ENCODE data around the gene NDOR1. TPM values are rescaled to one million over a fixed set of nuclear protein-coding genes. Genes with fewer than 3 reads are reported as not detected.

Gene NDOR1
- total and polyA plus RNA-seq, 2 of the 8 experiments (the other 6 are each of a cell fraction or from before 2014, with no cell fraction given), result 25.7 to 32.3 TPM

DNA sequence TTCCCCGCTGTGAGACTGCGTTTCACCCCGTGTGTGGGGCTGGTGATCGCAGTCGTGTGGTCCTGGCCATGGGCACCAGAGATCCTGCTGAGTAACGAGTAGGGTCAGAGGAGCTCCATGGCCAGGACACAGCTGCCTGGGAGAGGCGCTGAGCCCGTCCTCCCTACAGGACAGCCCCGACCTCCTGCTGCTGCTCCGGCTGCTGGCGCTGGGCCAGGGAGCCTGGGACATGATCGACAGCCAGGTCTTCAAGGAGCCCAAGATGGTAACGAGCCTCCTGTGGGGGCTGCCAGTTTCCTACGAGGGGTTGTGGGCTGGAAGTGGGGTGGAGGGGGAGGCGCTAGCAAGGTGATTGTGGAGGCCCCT is 60.6 kb downstream of the NDOR1 start (continued):
- TF ChIP-seq, protein P1, sequence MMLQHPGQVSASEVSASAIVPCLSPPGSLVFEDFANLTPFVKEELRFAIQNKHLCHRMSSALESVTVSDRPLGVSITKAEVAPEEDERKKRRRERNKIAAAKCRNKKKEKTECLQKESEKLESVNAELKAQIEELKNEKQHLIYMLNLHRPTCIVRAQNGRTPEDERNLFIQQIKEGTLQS (IDR thresholded peaks at IDR 0.05; ENCODE audit: insufficient read depth, low read depth, low read length), result no peak
- TF ChIP-seq TAF7 (optimal IDR thresholded peaks at IDR 0.05; ENCODE audit: borderline replicate concordance, low read depth, low read length), result no peak

Small RNA genes within 50 kb of the gene (microRNA-seq; reads per million reads assigned to microRNA genes)
- 0 reads per million in 2 experiments for gene MIR3621 (ENCODE audit: borderline microRNAs expressed in 2 of 2, borderline number of aligned reads in 2 of 2, borderline replicate concordance in 1 of 2)

Small RNA genes within 50 kb of the gene (small RNA-seq; reads per million reads assigned to genes)
- not detected for gene MIR3621 (ENCODE audit: insufficient read depth)

Other genes starting within 250 kb of the NDOR1 start
Only the 30 nearest of the 31 such genes appear.
- gene PTGDS, start 228.2 kb upstream of the NDOR1 start, total RNA-seq (2021; fragmentation: NEBNext Ultra II Directional; extraction: Animal tissue kit (Norgen Biotek cat#: 25700)), result 2.2 and 2.3 TPM in 2 replicates
- 1.7 and 2.5 TPM in 2 replicates for gene PTGDS, start 228.2 kb upstream of the NDOR1 start, polyA plus RNA-seq (2011; rRNA removed)
- 0.15 TPM in 1 of 2 replicates, not detected in the other for gene LCNL1, start 222.7 kb upstream of the NDOR1 start, total RNA-seq (2021; fragmentation: NEBNext Ultra II Directional; extraction: Animal tissue kit (Norgen Biotek cat#: 25700))
- gene LCNL1, start 222.7 kb upstream of the NDOR1 start, polyA plus RNA-seq (2011; rRNA removed), result 0.11 and 0.35 TPM in 2 replicates
- gene PAXX, start 213.3 kb upstream of the NDOR1 start, total RNA-seq (2021; fragmentation: NEBNext Ultra II Directional; extraction: Animal tissue kit (Norgen Biotek cat#: 25700)), result 40.8 and 43.4 TPM in 2 replicates
- gene PAXX, start 213.3 kb upstream of the NDOR1 start, polyA plus RNA-seq (2011; rRNA removed), result 45.9 and 56.8 TPM in 2 replicates
- gene CLIC3, start 209.1 kb upstream of the NDOR1 start, total RNA-seq (2021; fragmentation: NEBNext Ultra II Directional; extraction: Animal tissue kit (Norgen Biotek cat#: 25700)), result not detected in 2 replicates
- gene CLIC3, start 209.1 kb upstream of the NDOR1 start, polyA plus RNA-seq (2011; rRNA removed), result 0.12 and 0.33 TPM in 2 replicates
- 12.5 and 15.2 TPM in 2 replicates for gene ABCA2, start 177.5 kb upstream of the NDOR1 start, total RNA-seq (2021; fragmentation: NEBNext Ultra II Directional; extraction: Animal tissue kit (Norgen Biotek cat#: 25700))
- 14.3 and 21.9 TPM in 2 replicates for gene ABCA2, start 177.5 kb upstream of the NDOR1 start, polyA plus RNA-seq (2011; rRNA removed)
- gene FUT7, start 173.6 kb upstream of the NDOR1 start, total RNA-seq (2021; fragmentation: NEBNext Ultra II Directional; extraction: Animal tissue kit (Norgen Biotek cat#: 25700)), result not detected in 2 replicates
- not detected in 2 replicates for gene FUT7, start 173.6 kb upstream of the NDOR1 start, polyA plus RNA-seq (2011; rRNA removed)
- gene NPDC1, start 159.5 kb upstream of the NDOR1 start, total RNA-seq (2021; fragmentation: NEBNext Ultra II Directional; extraction: Animal tissue kit (Norgen Biotek cat#: 25700)), result 41.9 and 44.1 TPM in 2 replicates
- gene NPDC1, start 159.5 kb upstream of the NDOR1 start, polyA plus RNA-seq (2011; rRNA removed), result 26.2 and 43.6 TPM in 2 replicates
- 3.2 and 3.8 TPM in 2 replicates for gene ENTPD2, start 151.6 kb upstream of the NDOR1 start, total RNA-seq (2021; fragmentation: NEBNext Ultra II Directional; extraction: Animal tissue kit (Norgen Biotek cat#: 25700))
- 0.65 and 1.9 TPM in 2 replicates for gene ENTPD2, start 151.6 kb upstream of the NDOR1 start, polyA plus RNA-seq (2011; rRNA removed)
- gene SAPCD2, start 135.1 kb upstream of the NDOR1 start, total RNA-seq (2021; fragmentation: NEBNext Ultra II Directional; extraction: Animal tissue kit (Norgen Biotek cat#: 25700)), result 30.3 and 32.1 TPM in 2 replicates
- 12.7 and 17.3 TPM in 2 replicates for gene SAPCD2, start 135.1 kb upstream of the NDOR1 start, polyA plus RNA-seq (2011; rRNA removed)
- 5.4 and 5.5 TPM in 2 replicates for gene UAP1L1, start 128.2 kb upstream of the NDOR1 start, total RNA-seq (2021; fragmentation: NEBNext Ultra II Directional; extraction: Animal tissue kit (Norgen Biotek cat#: 25700))
- 2.0 and 3.5 TPM in 2 replicates for gene UAP1L1, start 128.2 kb upstream of the NDOR1 start, polyA plus RNA-seq (2011; rRNA removed)
- gene MAN1B1, start 118.7 kb upstream of the NDOR1 start, total RNA-seq (2021; fragmentation: NEBNext Ultra II Directional; extraction: Animal tissue kit (Norgen Biotek cat#: 25700)), result 35.1 and 36.3 TPM in 2 replicates
- gene MAN1B1, start 118.7 kb upstream of the NDOR1 start, polyA plus RNA-seq (2011; rRNA removed), result 33.7 and 36.5 TPM in 2 replicates
- 21.2 and 21.5 TPM in 2 replicates for gene DPP7, start 91.0 kb upstream of the NDOR1 start, total RNA-seq (2021; fragmentation: NEBNext Ultra II Directional; extraction: Animal tissue kit (Norgen Biotek cat#: 25700))
- gene DPP7, start 91.0 kb upstream of the NDOR1 start, polyA plus RNA-seq (2011; rRNA removed), result 26.8 and 34.7 TPM in 2 replicates
- gene GRIN1, start 66.5 kb upstream of the NDOR1 start, total RNA-seq (2021; fragmentation: NEBNext Ultra II Directional; extraction: Animal tissue kit (Norgen Biotek cat#: 25700)), result 2.1 TPM in 2 replicates
- gene GRIN1, start 66.5 kb upstream of the NDOR1 start, polyA plus RNA-seq (2011; rRNA removed), result 0.48 and 1.3 TPM in 2 replicates
- gene LRRC26, start 35.6 kb upstream of the NDOR1 start, total RNA-seq (2021; fragmentation: NEBNext Ultra II Directional; extraction: Animal tissue kit (Norgen Biotek cat#: 25700)), result 0.34 and 0.36 TPM in 2 replicates
- gene LRRC26, start 35.6 kb upstream of the NDOR1 start, polyA plus RNA-seq (2011; rRNA removed), result 0.85 and 1.0 TPM in 2 replicates
- not detected in 2 replicates for gene TMEM210, start 33.6 kb upstream of the NDOR1 start, total RNA-seq (2021; fragmentation: NEBNext Ultra II Directional; extraction: Animal tissue kit (Norgen Biotek cat#: 25700))
- not detected in 2 replicates for gene TMEM210, start 33.6 kb upstream of the NDOR1 start, polyA plus RNA-seq (2011; rRNA removed)
- gene ANAPC2, start 17.1 kb upstream of the NDOR1 start, total RNA-seq (2021; fragmentation: NEBNext Ultra II Directional; extraction: Animal tissue kit (Norgen Biotek cat#: 25700)), result 37.7 and 41.9 TPM in 2 replicates
- 30.2 and 44.3 TPM in 2 replicates for gene ANAPC2, start 17.1 kb upstream of the NDOR1 start, polyA plus RNA-seq (2011; rRNA removed)
- 87.3 and 91.3 TPM in 2 replicates for gene SSNA1, start 17.0 kb upstream of the NDOR1 start, total RNA-seq (2021; fragmentation: NEBNext Ultra II Directional; extraction: Animal tissue kit (Norgen Biotek cat#: 25700))
- 157 and 182 TPM in 2 replicates for gene SSNA1, start 17.0 kb upstream of the NDOR1 start, polyA plus RNA-seq (2011; rRNA removed)
- gene TPRN, start 5.0 kb upstream of the NDOR1 start, total RNA-seq (2021; fragmentation: NEBNext Ultra II Directional; extraction: Animal tissue kit (Norgen Biotek cat#: 25700)), result 23.2 and 27.2 TPM in 2 replicates
- 9.7 and 14.9 TPM in 2 replicates for gene TPRN, start 5.0 kb upstream of the NDOR1 start, polyA plus RNA-seq (2011; rRNA removed)
- gene TMEM203, start 52 bp upstream of the NDOR1 start, total RNA-seq (2021; fragmentation: NEBNext Ultra II Directional; extraction: Animal tissue kit (Norgen Biotek cat#: 25700)), result 44.1 and 44.2 TPM in 2 replicates
- gene TMEM203, start 52 bp upstream of the NDOR1 start, polyA plus RNA-seq (2011; rRNA removed), result 57.1 and 67.1 TPM in 2 replicates
- gene RNF208, start 16.5 kb downstream of the NDOR1 start, total RNA-seq (2021; fragmentation: NEBNext Ultra II Directional; extraction: Animal tissue kit (Norgen Biotek cat#: 25700)), result 7.7 and 8.9 TPM in 2 replicates
- gene RNF208, start 16.5 kb downstream of the NDOR1 start, polyA plus RNA-seq (2011; rRNA removed), result 2.7 and 4.8 TPM in 2 replicates
- 1.0 and 1.6 TPM in 2 replicates for gene CYSRT1, start 19.5 kb downstream of the NDOR1 start, total RNA-seq (2021; fragmentation: NEBNext Ultra II Directional; extraction: Animal tissue kit (Norgen Biotek cat#: 25700))
- 6.5 and 7.6 TPM in 2 replicates for gene CYSRT1, start 19.5 kb downstream of the NDOR1 start, polyA plus RNA-seq (2011; rRNA removed)
- 0.17 TPM in 1 of 2 replicates, not detected in the other for gene RNF224, start 21.8 kb downstream of the NDOR1 start, total RNA-seq (2021; fragmentation: NEBNext Ultra II Directional; extraction: Animal tissue kit (Norgen Biotek cat#: 25700))
- gene RNF224, start 21.8 kb downstream of the NDOR1 start, polyA plus RNA-seq (2011; rRNA removed), result 0.24 and 0.25 TPM in 2 replicates
- not detected in 2 replicates for gene SLC34A3, start 25.2 kb downstream of the NDOR1 start, total RNA-seq (2021; fragmentation: NEBNext Ultra II Directional; extraction: Animal tissue kit (Norgen Biotek cat#: 25700))
- gene SLC34A3, start 25.2 kb downstream of the NDOR1 start, polyA plus RNA-seq (2011; rRNA removed), result 0.06 and 0.08 TPM in 2 replicates
- gene TUBB4B, start 35.6 kb downstream of the NDOR1 start, total RNA-seq (2021; fragmentation: NEBNext Ultra II Directional; extraction: Animal tissue kit (Norgen Biotek cat#: 25700)), result 307 and 311 TPM in 2 replicates
- 280 and 342 TPM in 2 replicates for gene TUBB4B, start 35.6 kb downstream of the NDOR1 start, polyA plus RNA-seq (2011; rRNA removed)
- gene STPG3, start 45.6 kb downstream of the NDOR1 start, total RNA-seq (2021; fragmentation: NEBNext Ultra II Directional; extraction: Animal tissue kit (Norgen Biotek cat#: 25700)), result not detected in 2 replicates
- gene STPG3, start 45.6 kb downstream of the NDOR1 start, polyA plus RNA-seq (2011; rRNA removed), result 0.14 TPM in 1 of 2 replicates, not detected in the other
- gene NELFB, start 49.6 kb downstream of the NDOR1 start, total RNA-seq (2021; fragmentation: NEBNext Ultra II Directional; extraction: Animal tissue kit (Norgen Biotek cat#: 25700)), result 70.8 and 78.0 TPM in 2 replicates
- gene NELFB, start 49.6 kb downstream of the NDOR1 start, polyA plus RNA-seq (2011; rRNA removed), result 57.6 and 86.5 TPM in 2 replicates
- 9.2 and 9.3 TPM in 2 replicates for gene TOR4A, start 72.0 kb downstream of the NDOR1 start, total RNA-seq (2021; fragmentation: NEBNext Ultra II Directional; extraction: Animal tissue kit (Norgen Biotek cat#: 25700))
- gene TOR4A, start 72.0 kb downstream of the NDOR1 start, polyA plus RNA-seq (2011; rRNA removed), result 8.4 and 11.4 TPM in 2 replicates
- gene NRARP, start 96.6 kb downstream of the NDOR1 start, total RNA-seq (2021; fragmentation: NEBNext Ultra II Directional; extraction: Animal tissue kit (Norgen Biotek cat#: 25700)), result 35.4 and 37.2 TPM in 2 replicates
- gene NRARP, start 96.6 kb downstream of the NDOR1 start, polyA plus RNA-seq (2011; rRNA removed), result 32.5 and 52.0 TPM in 2 replicates
- 7.0 and 7.2 TPM in 2 replicates for gene EXD3, start 217.5 kb downstream of the NDOR1 start, total RNA-seq (2021; fragmentation: NEBNext Ultra II Directional; extraction: Animal tissue kit (Norgen Biotek cat#: 25700))
- 9.4 and 12.7 TPM in 2 replicates for gene EXD3, start 217.5 kb downstream of the NDOR1 start, polyA plus RNA-seq (2011; rRNA removed)
- gene NOXA1, start 217.7 kb downstream of the NDOR1 start, total RNA-seq (2021; fragmentation: NEBNext Ultra II Directional; extraction: Animal tissue kit (Norgen Biotek cat#: 25700)), result 0.34 and 0.55 TPM in 2 replicates
- gene NOXA1, start 217.7 kb downstream of the NDOR1 start, polyA plus RNA-seq (2011; rRNA removed), result 0.91 and 1.5 TPM in 2 replicates

Measured in H1 (cell line).